Stimulated activated CD4-positive, alpha-beta T cell treated with anti-CD3 and anti-CD28 coated beads, TNF-alpha, amount 100 ng/mL, for 1 hour (primary cell): ENCODE measurements around the gene E2F6.
"Not testable (repeated sequence)": the region's sequence is repeated elsewhere in the genome, so short reads cannot be mapped to it uniquely, and the experiment has no call there.

ENCODE experiments used
- DNase-seq, 3 donors: peaks; one replicate each; pipeline ENCODE4 v3.0.0-alpha.2; 2020; ENCODE audit warnings: low read depth in 3 of 3, low spot score in 1 of 3

The E2F6 gene

GRCh38 chr2:11414372-11415124 is 51.4 kb downstream of the E2F6 start:
- DNase-seq = no peak

GRCh38 chr2:11412449-11412810 is 53.5 kb downstream of the E2F6 start:
- no peak for DNase-seq

GRCh38 chr2:11411768-11412448 is 54.1 kb downstream of the E2F6 start:
- no peak for DNase-seq

GRCh38 chr2:11411244-11411643 is 54.7 kb downstream of the E2F6 start:
- DNase-seq = no peak

GRCh38 chr2:11410101-11410500 is 55.9 kb downstream of the E2F6 start:
- no peak for DNase-seq

GRCh38 chr2:11409572-11409959 is 56.4 kb downstream of the E2F6 start:
- no peak for DNase-seq

- DNase-seq = no peak
These were observed 56.9 kb downstream of the E2F6 start for GRCh38 chr2:11408959-11409571.

GRCh38 chr2:11407413-11407812 is 58.5 kb downstream of the E2F6 start:
- DNase-seq = no peak

- no peak for DNase-seq
These were observed 59.0 kb downstream of the E2F6 start for GRCh38 chr2:11406958-11407381.

GRCh38 chr2:11406267-11406957 is 59.5 kb downstream of the E2F6 start:
- DNase-seq = no peak

- DNase-seq = no peak
These were observed 60.2 kb downstream of the E2F6 start for GRCh38 chr2:11405599-11406266.

- not testable (repeated sequence) for DNase-seq
These were observed 60.9 kb downstream of the E2F6 start for GRCh38 chr2:11405074-11405406.

- DNase-seq = no peak
These were observed 61.4 kb downstream of the E2F6 start for GRCh38 chr2:11404376-11405073.

- DNase-seq = no peak
These were observed 63.5 kb downstream of the E2F6 start for GRCh38 chr2:11402436-11402835.

- no peak for DNase-seq
These were observed 66.6 kb downstream of the E2F6 start for GRCh38 chr2:11399438-11399762.

- DNase-seq = no peak
These were observed 67.1 kb downstream of the E2F6 start for GRCh38 chr2:11398750-11399437.

GRCh38 chr2:11397513-11397912 is 68.4 kb downstream of the E2F6 start:
- no peak for DNase-seq

- DNase-seq = no peak
These were observed 69.2 kb downstream of the E2F6 start for GRCh38 chr2:11396467-11397445.

- DNase-seq = no peak
These were observed 69.9 kb downstream of the E2F6 start for GRCh38 chr2:11396021-11396420.
